Esophagus squamous epithelium (tissue), 4 donors: ENCODE measurements around the gene DNAJB4.
A peak's percentile ranks its signal among the peaks of the same experiment; 100 is the strongest.

Source experiments
- CTCF ChIP-seq, 6 experiments: fragments of 450-650 bp in 4 of 6; fragments of 200-600 bp in 2 of 6; sonication (generic) in 2 of 6; IDR thresholded peaks; one replicate each; pipeline ENCODE4 v1.5.1; 2016 to 2019; ENCODE audit warnings: antibody characterized with exemption in 6 of 6, mild to moderate bottlenecking in 4 of 6, moderate library complexity in 4 of 6
- POLR2A ChIP-seq, 4 donors: fragments of 450-650 bp; IDR thresholded peaks; one replicate each; pipeline ENCODE4 v1.6.1; 2017; ENCODE audit warnings: antibody characterized with exemption in 4 of 4, mild to moderate bottlenecking in 4 of 4, moderate library complexity in 3 of 4

GRCh38 chr1:78004719-78005447, at the start of gene DNAJB4:
- peak in 2 of 6 experiments; percentile 5 to 30 for TF ChIP-seq CTCF (IDR thresholded peaks at IDR 0.05)
- TF ChIP-seq POLR2A (IDR thresholded peaks at IDR 0.05): peak in 3 of 4 donors; percentile 96 to 98 (median 97)
